GM10847 (cell line): ENCODE measurements around the gene VPS50.

Experiments
- POLR2A ChIP-seq: IDR thresholded peaks from 2 replicates; pipeline ENCODE4 v1.6.1; 2011; ENCODE audit not compliant: insufficient read length; ENCODE audit errors: extremely low read depth

The VPS50 gene

DNA sequence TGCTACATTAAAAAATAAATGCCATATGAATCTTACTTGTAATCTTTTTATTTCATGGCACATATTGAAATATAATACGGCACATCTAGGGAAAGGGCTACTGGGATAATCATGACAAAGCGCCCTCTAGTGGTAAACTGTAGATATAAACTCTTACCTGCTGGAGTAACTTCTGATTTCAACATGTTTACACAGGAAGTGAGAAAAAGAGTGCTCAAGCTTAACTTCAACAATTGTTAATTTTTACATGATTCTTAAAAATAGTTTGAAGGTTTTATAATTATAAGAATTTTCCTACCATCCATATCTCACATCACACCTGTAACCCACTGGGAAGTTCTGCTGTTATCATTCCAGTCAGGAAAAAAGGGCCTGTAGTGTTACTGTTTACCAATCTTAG is 3.9 kb upstream of the VPS50 start:
- no peak for TF ChIP-seq POLR2A

GRCh38 chr7:93231259-93231658 is 907 bp upstream of the VPS50 start:
- no peak for TF ChIP-seq POLR2A

- TF ChIP-seq POLR2A = no peak
These were observed 480 bp downstream of the VPS50 start for GRCh38 chr7:93232673-93233018.

- TF ChIP-seq POLR2A = no peak
These were observed 3.4 kb downstream of the VPS50 start for GRCh38 chr7:93235541-93235940.

DNA sequence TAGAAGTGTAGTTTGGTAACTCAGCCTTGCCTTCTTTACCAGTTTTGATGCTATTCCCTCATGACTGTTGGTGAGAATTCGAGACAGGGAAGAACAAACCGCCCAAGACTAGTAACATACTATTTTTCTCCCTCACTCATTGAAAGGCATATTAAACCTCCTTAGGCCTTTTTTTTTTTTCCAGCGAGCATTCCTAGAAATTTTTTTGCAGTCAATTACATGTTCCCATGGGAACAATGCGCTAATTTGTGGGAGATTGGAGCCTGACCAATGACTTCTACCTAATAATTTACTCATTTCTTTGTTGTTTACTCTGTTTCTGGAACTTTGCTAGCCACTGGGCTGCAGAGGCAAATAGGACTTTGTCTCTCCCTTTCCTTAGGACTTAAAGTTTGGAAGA is 6.0 kb downstream of the VPS50 start:
- TF ChIP-seq POLR2A = no peak

GRCh38 chr7:93238748-93239147 is 6.6 kb downstream of the VPS50 start:
- TF ChIP-seq POLR2A = no peak

DNA sequence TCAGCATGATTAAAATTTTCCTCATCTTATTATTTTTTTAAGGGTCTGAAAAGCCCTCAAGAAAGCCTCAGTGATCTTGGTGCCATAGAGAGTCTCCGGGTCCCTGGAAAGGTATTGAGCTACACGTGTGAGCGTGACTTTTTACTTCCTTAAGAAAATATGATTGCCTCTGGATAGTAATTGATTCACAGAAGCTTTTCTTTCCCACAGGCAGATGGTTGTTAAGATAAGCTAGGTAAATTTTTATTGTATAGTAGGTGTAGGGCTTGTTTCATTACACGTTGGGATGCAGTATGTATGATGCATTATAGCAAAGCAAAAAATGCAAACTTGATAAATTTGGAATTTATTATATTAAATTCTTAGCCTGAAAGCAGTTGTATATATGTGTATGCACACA is 7.7 kb downstream of the VPS50 start:
- TF ChIP-seq POLR2A = no peak

- no peak for TF ChIP-seq POLR2A
These were observed 9.9 kb downstream of the VPS50 start for GRCh38 chr7:93242106-93242505.

DNA sequence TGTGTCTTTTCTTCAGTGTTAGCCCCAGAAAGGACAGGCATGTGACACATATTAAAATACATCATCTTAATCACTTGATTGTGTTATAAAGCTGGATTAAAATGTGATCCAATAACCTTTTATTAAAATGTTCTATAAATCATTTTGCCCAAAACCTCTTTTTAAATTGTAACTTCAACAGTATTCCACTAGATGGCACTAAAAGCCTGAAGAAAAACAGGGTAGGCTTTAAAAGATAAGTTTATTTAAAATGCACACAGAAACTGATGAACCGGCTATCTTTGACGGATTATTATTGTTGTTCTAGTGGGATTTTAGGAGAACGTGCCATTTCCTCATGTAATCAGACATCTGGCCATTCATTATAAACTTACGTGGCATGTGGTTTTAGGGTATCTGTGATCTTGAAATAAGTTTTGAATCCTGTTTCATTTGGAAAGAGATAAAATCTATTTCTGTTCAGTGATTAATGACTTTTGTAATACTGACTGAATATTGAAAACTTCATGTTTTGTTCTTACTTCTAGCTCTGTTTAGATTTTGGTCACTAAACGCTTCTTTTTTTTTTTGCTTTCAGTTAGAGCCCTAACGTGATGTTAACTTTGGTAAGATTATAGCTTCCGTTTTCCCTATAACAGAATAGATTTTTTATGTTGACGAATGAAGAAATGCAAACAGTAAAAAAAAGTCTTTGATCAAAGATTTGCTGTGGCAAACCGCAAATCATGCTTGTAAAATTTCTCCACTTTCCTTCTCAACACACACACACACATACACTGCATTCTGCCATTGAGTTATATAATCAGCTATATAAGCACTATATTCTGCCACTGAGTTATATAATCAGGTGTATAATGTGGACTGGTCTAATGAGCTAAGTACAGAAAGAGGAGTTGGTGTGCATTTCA is 13.6 kb downstream of the VPS50 start:
- no peak for TF ChIP-seq POLR2A

GRCh38 chr7:93249491-93250148 is 17.5 kb downstream of the VPS50 start:
- no peak for TF ChIP-seq POLR2A

GRCh38 chr7:93258661-93259060 is 26.5 kb downstream of the VPS50 start:
- TF ChIP-seq POLR2A = no peak

- no peak for TF ChIP-seq POLR2A
These were observed 30.4 kb downstream of the VPS50 start for GRCh38 chr7:93262535-93262934.

GRCh38 chr7:93265220-93265619 is 33.1 kb downstream of the VPS50 start:
- TF ChIP-seq POLR2A = no peak

GRCh38 chr7:93279541-93279940 is 47.4 kb downstream of the VPS50 start:
- TF ChIP-seq POLR2A = no peak

GRCh38 chr7:93284908-93285307 is 52.7 kb downstream of the VPS50 start:
- no peak for TF ChIP-seq POLR2A

DNA sequence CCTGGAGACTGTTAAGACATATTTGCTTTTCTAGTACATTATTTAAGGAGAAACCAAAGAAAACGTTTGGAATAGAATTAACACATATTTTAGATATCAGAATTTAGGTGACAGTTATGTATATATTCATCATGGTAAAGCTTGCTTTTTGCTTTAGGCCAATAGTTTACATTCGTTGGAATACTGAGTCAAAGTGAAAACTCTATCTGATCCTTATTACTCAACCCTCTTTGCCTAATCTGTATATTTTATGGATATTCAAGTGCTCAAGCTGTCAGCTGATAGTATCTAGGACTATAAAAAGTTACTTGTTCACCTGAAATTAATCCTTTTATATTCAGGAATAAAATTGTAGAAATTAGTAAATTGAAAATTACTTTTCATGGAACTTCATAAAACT is 61.1 kb downstream of the VPS50 start:
- TF ChIP-seq POLR2A = no peak

DNA sequence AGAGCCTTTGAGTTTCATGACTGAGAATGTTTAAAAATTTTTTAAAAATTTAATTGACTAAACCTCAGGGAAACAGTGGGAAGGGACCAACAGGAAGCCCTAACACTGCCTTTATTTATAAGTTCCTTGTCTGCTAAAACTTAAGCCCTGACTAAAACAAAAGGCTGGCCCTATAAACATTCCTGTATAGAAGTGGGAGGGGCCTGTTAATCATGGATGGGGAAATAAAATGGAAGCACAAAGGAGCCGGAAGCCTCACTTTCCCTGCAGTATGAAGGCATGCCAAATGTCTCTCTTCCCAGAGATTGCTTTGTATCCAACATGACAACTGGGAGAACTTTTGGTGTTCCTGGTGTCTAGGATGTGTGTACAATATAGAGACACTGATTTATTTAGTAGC is 66.0 kb downstream of the VPS50 start:
- no peak for TF ChIP-seq POLR2A
